HCT116 (cell line): ENCODE measurements around the gene MAML2. TPM values are rescaled to one million over a fixed set of nuclear protein-coding genes. Genes with fewer than 3 reads are reported as not detected.

Source experiments
- ATAC-seq: fragments of 200-7000 bp; cut with Tn5 transposase; 2 replicates; pipeline ENCODE4 v1.9.1; 2020; ENCODE audit warnings: mild to moderate bottlenecking, moderate library complexity
- BruUV-seq: library from RNA; stranded (reverse); fragments of 400-500 nt; replicated peaks from 2 replicates; lab custom pipeline; 2021; lab: Mats Ljungman, UMichigan
- CTCF ChIA-PET: fragments of 300-600 bp; sonication (Branson Sonifier 250); formaldehyde crosslinking; loops from one replicate; lab custom pipeline; 2021; ENCODE audit warnings: antibody characterized with exemption; lab: Charles Lee
- POLR2A ChIA-PET: fragments of 300-600, 350-600 bp; sonication (Branson Sonifier 250); formaldehyde crosslinking; loops from one replicate; lab custom pipeline; 2021; ENCODE audit warnings: antibody characterized with exemption; lab: Charles Lee
- RAD21 ChIA-PET, 2 experiments: fragments of 300-600 bp; sonication (Branson Sonifier 250); formaldehyde crosslinking; loops; one replicate each; lab custom pipeline; 2023; ENCODE audit warnings: low total read pairs in 2 of 2; ENCODE audit not compliant: uncharacterized antibody in 2 of 2, unreplicated experiment in 2 of 2, low non-redundant PET in 1 of 2; lab: Charles Lee
- DNase-seq: peaks from one replicate; pipeline ENCODE4 v3.0.0-alpha.2; 2010; ENCODE audit warnings: low read depth, low spot score
- H2AFZ ChIP-seq: fragments of 200-600 bp; shearing (Covaris generic), sonication (generic); 2 replicates; pipeline ENCODE4 v1.6.1; 2017; ENCODE audit warnings: low read depth, mixed run types, mixed read lengths, antibody characterized with exemption, low read length; ENCODE audit not compliant: poor library complexity, severe bottlenecking
- H3K27ac ChIP-seq: 2 replicates; pipeline ENCODE4 v1.5.1; 2012; ENCODE audit warnings: low read depth, low read length
- H3K27me3 ChIP-seq: fragments of 200-600 bp; sonication (generic); 2 replicates; pipeline ENCODE4 v1.6.1; 2016; ENCODE audit warnings: mixed run types, low read length, mixed read lengths; ENCODE audit not compliant: insufficient read depth
- H3K36me3 ChIP-seq, 2 experiments: fragments of 200-500 bp in 1 of 2; fragments of 200-600 bp in 1 of 2; sonication (Bioruptor generic) in 1 of 2; sonication (generic) in 1 of 2; 2 replicates each; pipeline versions ENCODE4 v1.5.1 to v1.6.1; 2014 to 2016; ENCODE audit warnings: low read length in 2 of 2, inconsistent platforms in 1 of 2, mixed read lengths in 1 of 2, mixed run types in 1 of 2; ENCODE audit not compliant: insufficient read depth in 2 of 2, control insufficient read depth in 1 of 2
- H3K4me1 ChIP-seq, 2 experiments: fragments of 200-600 bp in 1 of 2; sonication (generic) in 1 of 2; 2 replicates each; pipeline versions ENCODE4 v1.5.1 to v1.6.1; 2012 to 2017; ENCODE audit warnings: low read length in 2 of 2, inconsistent platforms in 1 of 2, mild to moderate bottlenecking in 1 of 2, mixed read lengths in 1 of 2, mixed run types in 1 of 2, moderate library complexity in 1 of 2; ENCODE audit not compliant: insufficient read depth in 2 of 2, control insufficient read depth in 1 of 2
- H3K4me2 ChIP-seq: fragments of 200-600 bp; sonication (generic); 2 replicates; pipeline ENCODE4 v1.6.1; 2017; ENCODE audit warnings: mixed run types, low read length, mixed read lengths
- H3K4me3 ChIP-seq, 2 experiments: fragments of 200-600 bp in 1 of 2; sonication (generic) in 1 of 2; replicated peaks in 1 of 2; 2 replicates each; pipeline ENCODE4 v1.5.1; 2011 to 2016; ENCODE audit warnings: low read length in 2 of 2, control low read depth in 1 of 2, low read depth in 1 of 2, mild to moderate bottlenecking in 1 of 2, mixed read lengths in 1 of 2, mixed run types in 1 of 2
- H3K79me2 ChIP-seq: fragments of 200-600 bp; sonication (generic); 2 replicates; pipeline ENCODE4 v1.6.1; 2017; ENCODE audit warnings: mild to moderate bottlenecking, mixed run types, low read length, moderate library complexity, mixed read lengths; ENCODE audit not compliant: insufficient read depth
- H3K9ac ChIP-seq: fragments of 200-600 bp; sonication (generic); 2 replicates; pipeline ENCODE4 v1.6.1; 2016; ENCODE audit warnings: low read length, mixed read lengths
- H3K9me2 ChIP-seq: fragments of 200-600 bp; sonication (generic), shearing (Covaris generic); 2 replicates; pipeline ENCODE4 v1.6.1; 2017; ENCODE audit warnings: mixed run types, mild to moderate bottlenecking, moderate library complexity; ENCODE audit not compliant: insufficient read depth
- H3K9me3 ChIP-seq, 2 experiments: fragments of 200-500 bp in 1 of 2; fragments of 200-600 bp in 1 of 2; sonication (Bioruptor generic) in 1 of 2; sonication (generic) in 1 of 2; 2 replicates each; pipeline ENCODE4 v1.6.1; 2014 to 2017; ENCODE audit warnings: low read length in 2 of 2, mixed read lengths in 2 of 2, inconsistent platforms in 1 of 2, low read depth in 1 of 2, mild to moderate bottlenecking in 1 of 2, mixed run types in 1 of 2, moderate library complexity in 1 of 2; ENCODE audit not compliant: control insufficient read depth in 1 of 2, insufficient read depth in 1 of 2
- H4K20me1 ChIP-seq: fragments of 200-600 bp; sonication (generic), shearing (Covaris generic); 2 replicates; pipeline ENCODE4 v1.6.1; 2017; ENCODE audit warnings: mixed run types, mild to moderate bottlenecking, moderate library complexity; ENCODE audit not compliant: insufficient read depth
- ATF3 ChIP-seq: IDR thresholded peaks from 2 replicates; pipeline ENCODE4 v1.6.1; 2012
- CBX3 ChIP-seq: IDR thresholded peaks from 2 replicates; pipeline ENCODE4 v1.6.1; 2012; ENCODE audit warnings: low read depth
- CEBPB ChIP-seq: IDR thresholded peaks from 2 replicates; pipeline ENCODE4 v1.6.1; 2012; ENCODE audit warnings: low read depth
- CTCF ChIP-seq, 3 experiments: fragments of 200-600 bp in 1 of 3; sonication (generic) in 1 of 3; IDR thresholded peaks in 2 of 3; conservative IDR thresholded peaks in 1 of 3; 2 replicates each; pipeline ENCODE4 v1.5.1; 2012 to 2017; ENCODE audit warnings: low read depth in 2 of 3, low read length in 2 of 3, antibody characterized with exemption in 1 of 3, borderline replicate concordance in 1 of 3, control low read depth in 1 of 3, mild to moderate bottlenecking in 1 of 3, mixed read lengths in 1 of 3, mixed run types in 1 of 3, moderate library complexity in 1 of 3; ENCODE audit not compliant: insufficient read depth in 1 of 3
- EGR1 ChIP-seq: IDR thresholded peaks from 2 replicates; pipeline ENCODE4 v1.6.1; 2012; ENCODE audit warnings: low read depth
- ELF1 ChIP-seq: IDR thresholded peaks from 2 replicates; pipeline ENCODE4 v1.6.1; 2012; ENCODE audit warnings: low read depth, borderline replicate concordance
- EZH2phosphoT487 ChIP-seq: fragments of 200-600 bp; IDR thresholded peaks from 2 replicates; pipeline ENCODE4 v1.6.1; 2018; ENCODE audit warnings: antibody characterized with exemption, borderline replicate concordance
- FOSL1 ChIP-seq: IDR thresholded peaks from 2 replicates; pipeline ENCODE4 v1.6.1; 2012; ENCODE audit warnings: low read depth
- JUND ChIP-seq: IDR thresholded peaks from 2 replicates; pipeline ENCODE4 v1.6.1; 2012
- POLR2A ChIP-seq: IDR thresholded peaks from 2 replicates; pipeline ENCODE4 v1.7.0; 2011; ENCODE audit warnings: borderline replicate concordance; ENCODE audit not compliant: insufficient read depth, insufficient read length; ENCODE audit errors: extremely low read depth
- POLR2AphosphoS5 ChIP-seq: IDR thresholded peaks from 2 replicates; pipeline ENCODE4 v1.6.1; 2011; ENCODE audit warnings: mild to moderate bottlenecking, low read depth, low read length, moderate library complexity
- REST ChIP-seq: IDR thresholded peaks from 2 replicates; pipeline ENCODE4 v1.6.1; 2012; ENCODE audit warnings: low read depth
- SRF ChIP-seq: IDR thresholded peaks from 2 replicates; pipeline ENCODE4 v1.6.1; 2012; ENCODE audit warnings: low read depth
- ZBTB33 ChIP-seq: IDR thresholded peaks from 2 replicates; pipeline ENCODE4 v1.6.1; 2011; ENCODE audit warnings: mild to moderate bottlenecking, low read length, moderate library complexity; ENCODE audit not compliant: insufficient replicate concordance; ENCODE audit errors: extremely low read depth
- ZFX ChIP-seq: fragments of 450-650 bp; IDR thresholded peaks from 2 replicates; pipeline ENCODE4 v1.6.1; 2017
- intact Hi-C: fragments of 100-400 bp; cut with micrococcal nuclease; formaldehyde crosslinking; loops from 2 replicates; pipeline ENCODE4 v1.10.0; 2022
- total RNA-seq: library from RNA; stranded (reverse); gene quantifications from one replicate; pipeline ENCODE4 v1.2.1, GENCODE V29; 2021; ENCODE audit not compliant: unreplicated experiment

The MAML2 gene
- total RNA-seq, 1 experiment from 2014 or later, result 2.6 TPM

- no peaks in the 10 kb centered on the region for H3K27me3 ChIP-seq
- CTCF ChIA-PET, result no interaction called here
- no peaks in the 10 kb centered on the region for H3K79me2 ChIP-seq
- RAD21 ChIA-PET, result no interaction called here
- POLR2A ChIA-PET, result no interaction called here
- H3K9me3 ChIP-seq, result no peaks in the 10 kb centered on the region
- H3K4me1 ChIP-seq, result peaks cover 0 to 12% of the 10 kb centered on the region in 2 experiments; a peak in 2 of 4 replicates
- H3K9ac ChIP-seq, result no peak overlapping the region
- no peak for DNase-seq
- intact Hi-C loops, result no loop called here
- no peaks in the 10 kb centered on the region for H3K9me2 ChIP-seq
- H3K27ac ChIP-seq, result no peak overlapping the region
- BruUV-seq, result no TSS peak
- no peaks in the 10 kb centered on the region for H3K36me3 ChIP-seq
- no peak overlapping the region for H3K4me3 ChIP-seq
- H2AFZ ChIP-seq, result no peak overlapping the region
- TF ChIP-seq EGR1 (no peak), ATF3 (no peak), POLR2AphosphoS5 (no peak), SRF (no peak), CEBPB (no peak), JUND (no peak), CTCF (IDR thresholded peaks at IDR 0.05 in 2 of 3, conservative IDR thresholded peaks at IDR 0.05 in 1 of 3; ENCODE audit: borderline replicate concordance in 1 of 3, insufficient read depth in 1 of 3, low read depth in 2 of 3, low read length in 2 of 3) (no peak), FOSL1 (no peak), CBX3 (no peak), ZBTB33 (no peak), REST (no peak), EZH2phosphoT487 (no peak), ZFX (no peak), POLR2A (no peak), ELF1 (no peak)
- no peaks in the 10 kb centered on the region for H4K20me1 ChIP-seq
- no peak for ATAC-seq
- H3K4me2 ChIP-seq, result no peak overlapping the region
Observed at GRCh38 chr11:96036863-96037262, 306.1 kb downstream of the MAML2 start.
